K562 (cell line): Measurements from ENCODE around the gene RPS28. TPM values are rescaled to one million over a fixed set of nuclear protein-coding genes. Genes with fewer than 3 reads are reported as not detected.

Source experiments
- ATAC-seq: fragments of 200-7000 bp; cut with Tn5 transposase; 3 replicates; pipeline ENCODE4 v1.9.1; 2020; ENCODE audit warnings: moderate library complexity
- BruUV-seq: library from RNA; stranded (reverse); fragments of 400-500 nt; replicated peaks from 2 replicates; lab custom pipeline; 2021; lab: Mats Ljungman, UMichigan
- CTCF ChIA-PET: fragments of 300-600 bp; formaldehyde crosslinking; extraction: SDS; loops from one replicate; lab custom pipeline; 2021; ENCODE audit warnings: low intra/inter-chr PET ratio; lab: Yijun Ruan, JAX
- POLR2A ChIA-PET: fragments of 300-600, 350-650 bp; sonication (Branson Sonifier 250); formaldehyde crosslinking; extraction: SDS; loops from one replicate; lab custom pipeline; 2021; ENCODE audit warnings: antibody characterized with exemption, inconsistent platforms; lab: Yijun Ruan, JAX
- DNase-seq, 4 experiments: peaks; one replicate each; pipeline versions ENCODE4 v3.0.0 to v3.0.0-alpha.2; 2011 to 2018; ENCODE audit warnings: low spot score in 3 of 4, mixed read lengths in 3 of 4; ENCODE audit errors: extremely low read depth in 1 of 4
- FAIRE-seq: peaks from 2 replicates; lab custom pipeline; 2011; peaks lifted over from hg19 to GRCh38; lab: Jason Lieb, UNC
- H2AFZ ChIP-seq: 2 replicates; pipeline ENCODE4 v1.6.0; 2011; ENCODE audit warnings: low read depth, low read length, control low read depth, inconsistent platforms
- H3K27ac ChIP-seq: fragments of 200-600 bp; 3 replicates; pipeline ENCODE4 v1.8.0; 2011; ENCODE audit warnings: low read depth, mild to moderate bottlenecking, control low read depth, inconsistent platforms, low read length, moderate library complexity, mixed read lengths; ENCODE audit errors: extremely low read depth
- H3K27me3 ChIP-seq, 2 experiments: fragments of 300-600 bp in 1 of 2; 2 replicates in 1 of 2; 3 replicates in 1 of 2; pipeline versions ENCODE4 v1.6.0 to v1.8.0; 2011; ENCODE audit warnings: inconsistent platforms in 2 of 2, low read length in 2 of 2, mild to moderate bottlenecking in 1 of 2, mixed read lengths in 1 of 2, moderate library complexity in 1 of 2; ENCODE audit not compliant: control insufficient read depth in 2 of 2, insufficient read depth in 2 of 2
- H3K36me3 ChIP-seq: fragments of 300-600 bp; 3 replicates; pipeline ENCODE4 v1.8.0; 2011; ENCODE audit warnings: mild to moderate bottlenecking, low read length, inconsistent platforms; ENCODE audit not compliant: control insufficient read depth, insufficient read depth
- H3K4me1 ChIP-seq, 2 experiments: fragments of 200-600 bp in 1 of 2; replicated peaks in 1 of 2; 2 replicates in 1 of 2; 3 replicates in 1 of 2; pipeline versions ENCODE4 v1.5.1 to v1.8.0; 2011; ENCODE audit warnings: inconsistent platforms in 2 of 2, low read length in 2 of 2, mild to moderate bottlenecking in 1 of 2, mixed read lengths in 1 of 2, moderate library complexity in 1 of 2; ENCODE audit not compliant: control insufficient read depth in 2 of 2, insufficient read depth in 2 of 2
- H3K4me2 ChIP-seq: 2 replicates; pipeline ENCODE4 v1.6.1; 2011; ENCODE audit warnings: low read length, control low read depth, inconsistent platforms, mixed read lengths; ENCODE audit not compliant: insufficient read depth
- H3K4me3 ChIP-seq: fragments of 200-600 bp; sonication (generic), shearing (Covaris generic); 2 replicates; pipeline ENCODE4 v1.5.1; 2016; ENCODE audit warnings: control low read depth, inconsistent platforms
- H3K79me2 ChIP-seq: fragments of 200-600 bp; 3 replicates; pipeline ENCODE4 v1.8.0; 2011; ENCODE audit warnings: low read length, inconsistent platforms; ENCODE audit not compliant: control insufficient read depth, insufficient read depth
- H3K9ac ChIP-seq, 2 experiments: 2 replicates each; pipeline versions ENCODE4 v1.6.0 to v1.6.1; 2011; ENCODE audit warnings: low read depth in 2 of 2, low read length in 2 of 2, control low read depth in 1 of 2, inconsistent platforms in 1 of 2, mild to moderate bottlenecking in 1 of 2, mixed read lengths in 1 of 2; ENCODE audit not compliant: insufficient read depth in 1 of 2
- H3K9me1 ChIP-seq: one replicate; pipeline ENCODE4 v1.6.0; 2011; ENCODE audit warnings: inconsistent platforms, mild to moderate bottlenecking, low read length, moderate library complexity; ENCODE audit not compliant: control insufficient read depth, insufficient read depth
- H3K9me3 ChIP-seq: replicated peaks from 2 replicates; pipeline ENCODE4 v1.5.1; 2011; ENCODE audit warnings: low read depth, low read length, inconsistent platforms; ENCODE audit not compliant: control insufficient read depth, insufficient read depth
- H4K20me1 ChIP-seq: replicated peaks from 2 replicates; pipeline ENCODE4 v1.6.1; 2011; ENCODE audit warnings: low read length, inconsistent platforms, mixed read lengths; ENCODE audit not compliant: control insufficient read depth, insufficient read depth
- CBFA2T3 ChIP-seq: fragments of 450-650 bp; IDR thresholded peaks from 2 replicates; pipeline ENCODE4 v1.6.1; 2017
- GATAD2B ChIP-seq: fragments of 450-650 bp; IDR thresholded peaks from 2 replicates; pipeline ENCODE4 v1.6.1; 2017; ENCODE audit warnings: mild to moderate bottlenecking, borderline replicate concordance
- HNRNPK ChIP-seq: fragments of 200-400 bp; formaldehyde crosslinking; IDR thresholded peaks from one replicate; pipeline ENCODE4 v1.6.1; 2018; ENCODE audit warnings: mild to moderate bottlenecking, low read depth, low read length; ENCODE audit not compliant: poor library complexity, severe bottlenecking
- L3MBTL2 ChIP-seq: fragments of 450-650 bp; IDR thresholded peaks from 2 replicates; pipeline ENCODE4 v1.6.1; 2016; ENCODE audit warnings: mild to moderate bottlenecking, moderate library complexity
- MEIS2 ChIP-seq: fragments of 450-650 bp; IDR thresholded peaks from 2 replicates; pipeline ENCODE4 v1.6.1; 2014; ENCODE audit warnings: mild to moderate bottlenecking; ENCODE audit not compliant: partially characterized antibody
- ZNF12 ChIP-seq: sonication (generic); formaldehyde crosslinking; IDR thresholded peaks from 2 replicates; pipeline ENCODE4 v1.4.0; 2020; ENCODE audit warnings: mild to moderate bottlenecking, missing genetic modification reagents
- ZNF263 ChIP-seq: sonication (generic); formaldehyde crosslinking; IDR thresholded peaks from 2 replicates; pipeline ENCODE4 v1.8.0; 2022; ENCODE audit warnings: mild to moderate bottlenecking, missing genetic modification reagents, borderline replicate concordance
- ZNF398 ChIP-seq: fragments of 250-450 bp; sonication (Bioruptor Pico); IDR thresholded peaks from 2 replicates; pipeline ENCODE4 v1.8.0; 2021; ENCODE audit warnings: moderate library complexity, mild to moderate bottlenecking, inconsistent platforms
- ZNF589 ChIP-seq: fragments of 200-800 bp; sonication (Bioruptor generic); IDR thresholded peaks from 2 replicates; pipeline ENCODE4 v1.6.1; 2016; ENCODE audit warnings: low read depth, missing genetic modification characterization, missing compliant biosample characterization
- ZNF695 ChIP-seq: fragments of 450-650 bp; formaldehyde crosslinking; IDR thresholded peaks from 2 replicates; pipeline ENCODE4 v1.4.0; 2020; ENCODE audit warnings: mild to moderate bottlenecking, moderate library complexity
- WGBS: fragments of 100-300 bp; shearing (Covaris generic); methylation state at CpG from one replicate; pipeline ENCODE4 v1.1.6; 2016; ENCODE audit warnings: low coverage, mixed read lengths; ENCODE audit not compliant: insufficient coverage; ENCODE audit errors: missing lambda C conversion rate; 5-methylcytosine and 5-hydroxymethylcytosine counted together
- in situ Hi-C: fragments of 300-500 bp; cut with MboI; formaldehyde crosslinking; loops from 4 replicates; pipeline ENCODE4 v1.15.0; 2018; ENCODE audit warnings: inconsistent platforms, mixed read lengths
- intact Hi-C: fragments of 100-400 bp; cut with micrococcal nuclease; formaldehyde crosslinking; loops from 2 replicates; pipeline ENCODE4 v1.14.2; 2022
- polyA plus RNA-seq, 8 experiments: library from polyadenylated mRNA; depleted of rRNA in 4 of 8; stranded (reverse) in 5 of 8; unstranded in 3 of 8; fragments of >200 nt; fragmentation: Nextera tagmentation in 2 of 8; fragmentation: Illumina TruSeq in 1 of 8; extraction: Ambion mirVana in 2 of 8; extraction: Trizol in 1 of 8; gene quantifications; 2 replicates each; pipeline versions ENCODE4 v1.2.1 to v1.2.3, GENCODE V29; 2011 to 2014; ENCODE audit warnings: inconsistent platforms in 1 of 8, missing spikeins in 1 of 8
- total RNA-seq, 7 experiments: library from RNA; depleted of rRNA in 6 of 7; stranded (reverse); fragments of >200 nt in 6 of 7; fragmentation: Illumina TruSeq in 2 of 7; extraction: Trizol in 2 of 7; gene quantifications; 2 replicates each; pipeline versions ENCODE4 v1.2.1 to v1.2.3, GENCODE V29; 2011 to 2021; ENCODE audit warnings: low replicate concordance in 1 of 7
- TF ChIP-seq, protein P1 (sequence below): fragments of 250-450 bp; sonication (Bioruptor Pico); IDR thresholded peaks from 2 replicates; pipeline ENCODE4 v1.4.0; 2020
- TF ChIP-seq, protein P2 (sequence below): sonication (generic); formaldehyde crosslinking; IDR thresholded peaks from 2 replicates; pipeline ENCODE4 v1.8.0; 2022; ENCODE audit warnings: missing genetic modification reagents, mild to moderate bottlenecking, moderate library complexity, borderline replicate concordance

Gene RPS28
- total and polyA plus RNA-seq, 9 of the 15 experiments (the other 6 are each of a cell fraction or from before 2014, with no cell fraction given): 165 to 2,827 (median 1,303) TPM

DNA sequence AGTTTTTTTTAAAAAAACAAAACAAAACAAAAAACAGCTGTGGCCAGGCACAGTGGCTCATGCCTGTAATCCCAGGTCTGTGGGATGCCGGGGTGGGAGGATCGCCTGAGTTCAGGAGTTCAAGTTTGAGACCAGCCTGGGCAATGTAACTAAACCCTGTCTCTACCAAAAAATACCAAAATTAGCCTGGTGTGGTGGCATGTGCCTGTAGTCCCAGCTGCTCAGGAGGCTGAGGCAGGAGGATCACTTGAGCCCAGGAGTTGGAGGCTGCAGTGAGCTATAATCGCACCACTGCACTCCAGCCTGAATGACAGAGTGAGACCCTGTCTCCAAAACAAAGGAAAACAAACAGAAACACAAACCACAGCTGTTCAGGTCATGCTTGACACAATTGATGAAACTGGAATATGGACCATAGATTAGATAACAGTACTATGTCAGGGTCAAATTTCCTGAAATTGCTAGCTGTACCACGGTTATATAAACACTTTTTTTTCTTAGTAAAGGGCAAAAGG is 35.8 kb downstream of the RPS28 start:
- Histone ChIP-seq H3K79me2 (no peaks in the 10 kb centered on the region), H3K9me1 (no peaks in the 10 kb centered on the region), H3K4me3 (no peak overlapping the region), H3K4me1 (peaks cover 9 to 18% of the 10 kb centered on the region in 2 experiments; a peak in 4 of 5 replicates), H3K27ac (no peak overlapping the region), H3K9ac (no peak overlapping the region), H2AFZ (no peak overlapping the region), H3K9me3 (no peaks in the 10 kb centered on the region), H3K27me3 (peaks cover 0 to 3% of the 10 kb centered on the region in 2 experiments; a peak in 1 of 5 replicates), H3K36me3 (no peaks in the 10 kb centered on the region), H4K20me1 (no peaks in the 10 kb centered on the region), H3K4me2 (no peak overlapping the region)
- CTCF ChIA-PET: interaction anchor here (0.6 kb wide), 1 partner anchor 91 kb away, joined by 3 read pairs; no protein-coding TSS in a partner anchor
- intact Hi-C loops (no loop called here), in situ Hi-C loops (loop anchor here (5.0 kb wide), 1 partner anchor 40 kb away; no protein-coding TSS in a partner anchor)
- POLR2A ChIA-PET: interaction anchor here (0.7 to 1.4 kb wide), 2 partner anchors 34 to 36 kb away, joined by 3 to 7 read pairs; partner anchors contain the start of genes NDUFA7 and RPS28
- WGBS: 57% methylated on average over 4 of the region's 4 CpGs
- ATAC-seq: no peak
- no peak for DNase-seq
- BruUV-seq: no TSS peak
- FAIRE-seq: no peak
- TF ChIP-seq, protein P1, sequence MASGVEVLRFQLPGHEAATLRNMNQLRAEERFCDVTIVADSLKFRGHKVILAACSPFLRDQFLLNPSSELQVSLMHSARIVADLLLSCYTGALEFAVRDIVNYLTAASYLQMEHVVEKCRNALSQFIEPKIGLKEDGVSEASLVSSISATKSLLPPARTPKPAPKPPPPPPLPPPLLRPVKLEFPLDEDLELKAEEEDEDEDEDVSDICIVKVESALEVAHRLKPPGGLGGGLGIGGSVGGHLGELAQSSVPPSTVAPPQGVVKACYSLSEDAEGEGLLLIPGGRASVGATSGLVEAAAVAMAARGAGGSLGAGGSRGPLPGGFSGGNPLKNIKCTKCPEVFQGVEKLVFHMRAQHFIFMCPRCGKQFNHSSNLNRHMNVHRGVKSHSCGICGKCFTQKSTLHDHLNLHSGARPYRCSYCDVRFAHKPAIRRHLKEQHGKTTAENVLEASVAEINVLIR: no peak
- TF ChIP-seq ZNF695: no peak
- no peak for TF ChIP-seq L3MBTL2
- TF ChIP-seq GATAD2B: no peak
- peak; percentile 14; the same call in 1 of the 2 replicates for TF ChIP-seq CBFA2T3
- no peak for TF ChIP-seq ZNF398
- peak; percentile 3 for TF ChIP-seq MEIS2
- TF ChIP-seq ZNF589 (CRISPR knock-in tag): no peak
- TF ChIP-seq HNRNPK: no peak
- TF ChIP-seq, protein P2, sequence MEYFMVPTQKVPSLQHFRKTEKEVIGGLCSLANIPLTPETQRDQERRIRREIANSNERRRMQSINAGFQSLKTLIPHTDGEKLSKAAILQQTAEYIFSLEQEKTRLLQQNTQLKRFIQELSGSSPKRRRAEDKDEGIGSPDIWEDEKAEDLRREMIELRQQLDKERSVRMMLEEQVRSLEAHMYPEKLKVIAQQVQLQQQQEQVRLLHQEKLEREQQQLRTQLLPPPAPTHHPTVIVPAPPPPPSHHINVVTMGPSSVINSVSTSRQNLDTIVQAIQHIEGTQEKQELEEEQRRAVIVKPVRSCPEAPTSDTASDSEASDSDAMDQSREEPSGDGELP (CRISPR knock-in tag): peak; percentile 28; the same call in 1 of the 2 replicates
- TF ChIP-seq ZNF263 (CRISPR knock-in tag): no peak
- TF ChIP-seq ZNF12: no peak
